Mesenteric fat pad (tissue), 1 donor: ENCODE measurements around the gene SHROOM2. TPM values are rescaled to one million over a fixed set of nuclear protein-coding genes. Genes with fewer than 3 reads are reported as not detected.
"Not testable (repeated sequence)": the region's sequence is repeated elsewhere in the genome, so short reads cannot be mapped to it uniquely, and the experiment has no call there.

Experiments used
- DNase-seq: peaks from one replicate; pipeline ENCODE4 v3.0.0-alpha.2; 2020; ENCODE audit warnings: low spot score
- long read RNA-seq: library from polyadenylated mRNA; unstranded; transcript quantifications from one replicate; pipeline ENCODE4 v2.0.0, GENCODE V29; 2020
- total RNA-seq: library from RNA; stranded (reverse); fragmentation: NEBNext Ultra II Directional; extraction: Animal tissue kit (Norgen Biotek cat#: 25700); gene quantifications from one replicate; pipeline ENCODE4 v1.2.1, GENCODE V29; 2021
- donor health status: DM: yes; HTN: yes; CAD: no.

The SHROOM2 gene
- 0.58 TPM for total RNA-seq
- long read RNA-seq, partial matches to known transcripts: 0 of 1 reads
- long read RNA-seq, other reads (novel, unspliced or antisense): 1 of 1 reads

DNA sequence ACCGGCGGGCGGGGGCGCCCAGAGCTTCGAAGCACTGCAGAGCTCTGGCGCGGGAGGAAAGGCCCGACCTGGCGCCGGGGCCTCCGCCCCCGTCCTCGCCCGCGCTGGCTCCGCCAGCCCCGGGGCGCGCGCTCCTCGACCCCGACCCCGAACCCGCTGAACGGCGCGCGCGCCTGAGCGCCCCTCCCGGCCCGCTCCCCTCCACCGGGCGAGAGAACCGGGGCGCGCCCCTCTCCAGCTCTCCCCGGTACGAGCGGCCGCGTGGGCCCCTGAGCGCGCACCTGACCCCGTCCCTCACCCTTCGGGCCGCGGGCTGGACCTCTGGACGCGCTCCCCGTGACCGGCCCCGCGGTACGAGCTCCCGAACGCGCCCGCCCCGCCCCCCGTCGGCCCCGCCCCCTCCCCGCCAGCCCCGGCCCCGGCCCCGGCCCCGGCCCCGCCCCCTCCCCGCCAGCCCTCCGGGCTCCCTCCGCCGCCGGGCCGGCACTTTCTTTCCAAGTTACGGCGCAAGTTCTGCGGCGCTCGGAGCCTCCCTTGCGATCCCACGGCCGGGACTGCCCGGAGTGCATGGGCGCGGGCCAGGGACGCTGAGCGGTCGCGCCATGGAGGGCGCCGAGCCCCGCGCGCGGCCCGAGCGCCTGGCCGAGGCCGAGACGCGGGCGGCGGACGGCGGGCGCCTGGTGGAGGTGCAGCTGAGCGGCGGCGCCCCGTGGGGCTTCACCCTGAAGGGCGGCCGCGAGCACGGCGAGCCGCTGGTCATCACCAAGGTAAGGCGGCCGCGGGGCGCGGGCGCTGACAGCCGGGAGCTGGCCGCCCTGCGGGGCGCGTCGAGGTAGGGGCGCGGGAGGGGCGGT is at the start of gene SHROOM2:
SHROOM2 (plus strand) TSS at position 486 of the 854 bp plus-strand sequence; CDS start at position 603, 117 bp downstream.
- no peak for DNase-seq

DNA sequence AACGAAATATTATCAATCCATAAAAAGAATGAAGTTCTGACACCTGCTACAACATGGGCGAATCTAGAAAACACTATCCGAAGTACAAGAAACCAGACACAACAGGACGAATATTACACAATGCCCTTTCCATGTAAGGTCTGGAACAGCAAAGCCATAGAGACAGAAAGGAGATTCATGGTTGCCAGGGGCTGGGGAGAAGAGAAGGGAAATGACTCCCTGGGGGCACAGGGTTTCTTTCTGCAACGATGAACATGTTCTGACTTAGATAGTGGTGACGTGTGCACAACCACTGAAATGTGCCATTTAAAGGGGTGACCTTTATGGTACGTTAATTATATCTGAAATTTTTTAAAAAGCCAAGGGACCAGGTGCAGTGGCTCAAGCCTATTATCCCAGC is 48.9 kb upstream of the SHROOM2 start:
- DNase-seq: no peak

DNA sequence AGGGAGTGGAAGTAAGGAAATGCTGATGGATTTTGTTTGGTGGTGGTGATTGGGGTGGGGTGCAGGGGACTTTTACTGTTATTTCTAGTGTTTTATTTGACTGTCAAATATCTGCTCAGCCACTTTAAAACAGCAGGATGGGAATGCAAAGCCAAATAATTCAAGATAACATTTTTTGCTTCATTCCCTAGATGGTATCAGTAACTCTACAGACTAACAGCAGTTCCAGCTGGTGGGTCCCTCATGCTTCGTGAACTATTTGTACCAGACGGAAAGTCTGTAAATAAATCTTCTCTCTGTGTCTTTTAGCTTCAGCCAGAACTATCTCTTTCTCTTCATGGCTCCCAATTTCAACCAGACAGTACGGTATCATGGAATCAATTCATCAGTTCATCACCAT is 48.1 kb upstream of the SHROOM2 start:
- no peak for DNase-seq

DNA sequence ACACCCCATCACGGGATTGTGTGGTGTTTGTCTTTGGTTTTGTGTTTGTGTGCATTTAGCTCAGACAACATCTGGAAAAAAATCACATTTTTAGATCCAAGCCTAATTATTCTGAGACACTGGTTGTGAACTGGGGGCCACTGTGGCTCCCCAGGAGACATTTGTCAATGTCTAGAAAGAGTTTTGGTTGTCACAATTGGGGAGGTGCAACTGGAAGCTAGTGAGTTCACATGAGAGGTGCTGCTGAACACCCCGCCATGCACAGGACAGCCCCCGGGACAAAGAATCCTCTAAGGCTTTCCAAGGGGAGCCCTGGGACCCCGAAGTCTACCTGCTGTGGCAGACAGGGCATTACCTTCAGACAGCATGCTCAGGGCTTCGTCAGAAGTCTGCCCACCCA is 47.1 kb upstream of the SHROOM2 start:
- no peak for DNase-seq

- DNase-seq: no peak
These were observed 40.7 kb upstream of the SHROOM2 start for GRCh38 chrX:9745417-9746115.

GRCh38 chrX:9746148-9746888 is 39.9 kb upstream of the SHROOM2 start:
- no peak for DNase-seq

GRCh38 chrX:9747644-9748043 is 38.6 kb upstream of the SHROOM2 start:
- no peak for DNase-seq

DNA sequence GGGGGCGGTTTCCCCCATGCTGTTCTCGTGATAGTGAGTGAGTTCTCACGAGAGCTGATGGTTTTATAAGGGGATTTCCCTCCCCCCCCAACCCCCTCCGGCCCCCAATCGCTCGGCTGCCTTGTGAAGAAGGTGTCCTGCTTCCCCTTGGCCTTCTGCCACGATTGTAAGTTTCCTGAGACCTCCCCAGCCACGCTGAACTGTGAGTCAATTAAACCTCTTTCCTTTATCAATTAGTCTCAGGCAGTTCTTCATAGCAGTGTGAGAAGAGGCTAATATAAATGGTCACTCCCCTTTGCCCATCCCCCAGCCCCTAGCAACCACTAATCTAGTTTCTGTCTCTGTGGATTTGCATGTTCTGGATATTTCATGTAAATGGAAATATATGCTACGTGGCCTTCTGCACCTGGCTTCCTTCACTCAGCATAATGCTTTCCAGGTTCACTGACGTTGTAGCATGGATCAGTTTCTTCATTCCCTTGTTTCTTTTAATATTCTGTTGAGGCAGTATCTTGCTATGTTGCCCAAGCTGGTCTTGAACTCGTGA is 37.0 kb upstream of the SHROOM2 start:
- DNase-seq: no peak

DNA sequence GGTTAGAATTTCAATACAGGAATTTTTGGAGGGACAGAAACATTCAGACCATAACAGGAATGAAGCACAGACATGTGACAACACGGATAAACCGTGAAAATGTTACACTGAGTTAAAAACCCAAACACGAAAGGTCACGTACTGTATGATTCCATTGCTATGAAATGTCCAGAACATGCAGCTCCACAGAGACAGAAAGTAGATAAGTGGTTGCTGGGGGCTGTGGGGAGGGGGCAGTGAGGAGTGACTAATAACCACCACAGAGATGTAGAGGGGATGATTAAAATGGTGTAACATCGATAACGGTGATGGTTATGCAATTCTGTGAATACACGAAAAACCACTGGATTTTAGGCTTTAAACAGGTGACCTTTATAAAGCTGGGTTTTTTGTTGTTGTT is 28.9 kb upstream of the SHROOM2 start:
- DNase-seq: no peak

DNA sequence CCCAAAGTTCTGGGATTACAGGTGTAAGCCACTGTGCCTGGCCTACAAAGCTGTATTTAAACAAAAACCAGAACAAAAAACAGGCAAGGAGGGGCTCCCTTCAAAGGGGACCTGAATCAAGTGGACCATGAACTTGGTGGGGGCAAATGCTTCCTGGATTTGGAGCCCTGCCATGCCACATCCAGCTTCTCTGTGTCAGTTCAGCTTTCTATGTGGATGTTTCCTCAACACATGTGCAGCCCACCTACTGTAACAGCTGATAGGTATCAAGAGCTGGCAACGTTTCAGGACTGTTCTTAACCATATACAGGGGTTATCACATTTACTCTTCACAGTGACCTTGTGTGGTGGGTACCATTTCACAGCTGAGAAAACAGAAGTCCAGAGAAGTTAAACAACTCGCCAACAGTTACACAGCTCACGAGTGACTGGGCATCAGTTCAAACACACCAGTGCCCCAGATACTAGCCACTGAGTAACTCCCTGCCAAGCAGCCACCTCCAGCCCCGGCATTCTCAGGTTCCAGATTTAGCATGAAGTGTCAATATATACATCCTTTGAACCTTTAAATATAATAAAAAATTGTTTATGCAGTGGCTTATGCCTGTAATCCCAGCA is 28.1 kb upstream of the SHROOM2 start:
- no peak for DNase-seq

GRCh38 chrX:9759337-9759736 is 26.9 kb upstream of the SHROOM2 start:
- DNase-seq: no peak

DNA sequence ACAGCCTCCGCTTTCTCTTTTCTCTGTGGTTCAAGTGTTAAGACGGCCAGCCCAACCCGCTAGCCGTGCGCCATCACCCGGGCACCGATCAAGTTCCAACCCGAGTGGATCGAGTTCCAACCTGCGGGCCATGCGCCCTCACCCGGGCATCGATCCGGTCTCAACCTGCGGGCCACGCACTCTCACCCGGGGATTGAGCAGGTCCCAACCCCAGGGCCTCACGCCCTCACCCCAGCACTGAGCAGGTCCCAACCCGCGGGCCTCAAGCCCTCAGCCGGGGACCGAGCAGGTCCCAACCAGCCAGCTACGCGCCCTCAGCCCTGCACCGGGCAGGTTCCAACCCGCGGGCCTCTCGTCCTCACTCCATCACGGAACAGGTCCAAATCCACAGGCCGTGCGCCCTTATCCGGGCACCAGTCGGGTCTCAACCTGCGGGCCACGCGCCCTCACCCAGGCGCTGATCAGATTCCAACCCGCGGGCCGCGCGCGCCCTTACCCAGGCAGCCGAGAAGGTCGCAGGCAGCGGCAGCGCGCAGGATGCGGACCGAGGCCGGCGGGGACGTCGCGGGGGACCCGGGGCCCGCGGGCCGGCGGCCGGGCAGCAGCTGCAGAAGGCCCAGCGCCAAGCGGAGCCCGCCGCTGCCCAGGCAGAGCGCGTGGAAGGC is 21.0 kb upstream of the SHROOM2 start:
- no peak for DNase-seq

GRCh38 chrX:9765737-9766097 is 20.5 kb upstream of the SHROOM2 start, which contains the start of gene GPR143:
Gene GPR143, minus strand, starts transcription at chrX:9765847. Its CDS starts 30 bp downstream, at chrX:9765817.
- DNase-seq: no peak

DNA sequence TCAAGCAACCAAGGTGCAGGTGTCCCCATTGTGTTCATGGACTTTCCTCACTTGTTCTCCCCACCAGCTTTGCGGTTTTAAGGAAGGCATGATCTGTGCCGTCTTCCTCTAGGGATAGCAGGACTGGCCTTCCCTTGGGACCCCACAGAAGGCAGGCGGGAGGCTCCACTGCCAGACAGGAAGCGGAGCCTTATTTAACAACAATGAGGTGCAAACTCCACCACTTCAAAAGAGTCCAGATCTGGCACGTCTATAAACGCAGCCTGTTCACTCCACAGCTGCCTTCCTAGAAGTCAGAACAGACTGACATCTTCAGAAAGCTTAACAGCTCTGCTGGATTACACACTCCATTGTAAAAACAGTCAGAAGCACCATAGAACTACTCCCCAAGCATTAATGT is 18.9 kb upstream of the SHROOM2 start:
- DNase-seq: no peak

- DNase-seq: not testable (repeated sequence)
These were observed 17.8 kb upstream of the SHROOM2 start for GRCh38 chrX:9768321-9768839.

GRCh38 chrX:9770319-9770718 is 15.9 kb upstream of the SHROOM2 start:
- no peak for DNase-seq

- no peak for DNase-seq
These were observed 13.3 kb upstream of the SHROOM2 start for GRCh38 chrX:9772943-9773342.

- DNase-seq: no peak
These were observed 10.3 kb upstream of the SHROOM2 start for GRCh38 chrX:9775930-9776329.

- DNase-seq: no peak
These were observed 4.3 kb upstream of the SHROOM2 start for GRCh38 chrX:9781941-9782340.

DNA sequence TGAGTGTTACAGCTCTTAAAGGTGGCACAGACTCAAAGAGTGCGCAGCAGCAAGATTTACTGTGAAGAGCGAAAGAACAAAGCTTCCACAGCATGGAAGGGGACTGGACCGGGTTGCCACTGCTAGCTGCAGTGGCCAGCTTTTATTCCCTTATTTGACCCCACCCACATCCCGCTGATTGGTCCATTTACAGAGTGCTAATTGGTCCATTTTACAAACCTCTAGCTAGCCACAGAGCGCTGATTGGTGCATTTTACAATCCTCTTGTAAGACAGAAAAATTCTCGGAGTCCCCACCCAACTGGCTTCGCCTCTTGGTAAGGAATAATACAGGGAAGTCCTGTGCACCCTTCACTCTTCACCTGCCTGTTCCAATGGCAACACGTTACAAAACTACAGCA is 1.9 kb upstream of the SHROOM2 start:
- DNase-seq: no peak
